ENCODE measurements around the gene LRRN1.

The LRRN1 gene

GRCh38 chr3:3799173-3800079 lies at the start of gene LRRN1:
LRRN1 (plus strand) TSS chr3:3799431; CDS start chr3:3844642, 45,211 bp downstream.
- DNase-seq (ENCODE audit: low read depth in 2 of 2) = peak; percentile 22

GRCh38 chr3:3753416-3753815 lies 45.8 kb upstream of the LRRN1 start:
- no peak for DNase-seq (ENCODE audit: low read depth in 2 of 2)

- DNase-seq (ENCODE audit: low read depth in 2 of 2) = no peak
Observed at GRCh38 chr3:3765661-3766060, 33.6 kb upstream of the LRRN1 start.

GRCh38 chr3:3766140-3766539 lies 33.1 kb upstream of the LRRN1 start:
- no peak for DNase-seq (ENCODE audit: low read depth in 2 of 2)

GRCh38 chr3:3771094-3771493 lies 28.1 kb upstream of the LRRN1 start:
- no peak for DNase-seq (ENCODE audit: low read depth in 2 of 2)

- DNase-seq (ENCODE audit: low read depth in 2 of 2) = no peak
Observed at GRCh38 chr3:3771567-3771966, 27.7 kb upstream of the LRRN1 start.

GRCh38 chr3:3772338-3772737 lies 26.9 kb upstream of the LRRN1 start:
- DNase-seq (ENCODE audit: low read depth in 2 of 2) = no peak

- no peak for DNase-seq (ENCODE audit: low read depth in 2 of 2)
Observed at GRCh38 chr3:3772920-3773319, 26.3 kb upstream of the LRRN1 start.

GRCh38 chr3:3776607-3777006 lies 22.6 kb upstream of the LRRN1 start:
- DNase-seq (ENCODE audit: low read depth in 2 of 2) = no peak

- DNase-seq (ENCODE audit: low read depth in 2 of 2) = no peak
Observed at GRCh38 chr3:3778216-3778615, 21.0 kb upstream of the LRRN1 start.

- DNase-seq (ENCODE audit: low read depth in 2 of 2) = no peak
Observed at GRCh38 chr3:3778641-3779270, 20.5 kb upstream of the LRRN1 start.

- no peak for DNase-seq (ENCODE audit: low read depth in 2 of 2)
Observed at GRCh38 chr3:3782457-3782856, 16.8 kb upstream of the LRRN1 start.

GRCh38 chr3:3783210-3783609 lies 16.0 kb upstream of the LRRN1 start:
- no peak for DNase-seq (ENCODE audit: low read depth in 2 of 2)

- no peak for DNase-seq (ENCODE audit: low read depth in 2 of 2)
Observed at GRCh38 chr3:3783696-3784095, 15.5 kb upstream of the LRRN1 start.

GRCh38 chr3:3792391-3792790 lies 6.8 kb upstream of the LRRN1 start:
- DNase-seq (ENCODE audit: low read depth in 2 of 2) = no peak

GRCh38 chr3:3798631-3799113 lies 559 bp upstream of the LRRN1 start:
- peak; percentile 9 to 10 for DNase-seq (ENCODE audit: low read depth in 2 of 2)

- no peak for DNase-seq (ENCODE audit: low read depth in 2 of 2)
Observed at GRCh38 chr3:3800080-3800455, 837 bp downstream of the LRRN1 start.

- DNase-seq (ENCODE audit: low read depth in 2 of 2) = no peak
Observed at GRCh38 chr3:3800685-3801493, 1.7 kb downstream of the LRRN1 start.

- DNase-seq (ENCODE audit: low read depth in 2 of 2) = no peak
Observed at GRCh38 chr3:3801494-3801841, 2.2 kb downstream of the LRRN1 start.

GRCh38 chr3:3802046-3802445 lies 2.8 kb downstream of the LRRN1 start:
- DNase-seq (ENCODE audit: low read depth in 2 of 2) = no peak

- DNase-seq (ENCODE audit: low read depth in 2 of 2) = no peak
Observed at GRCh38 chr3:3804560-3804959, 5.3 kb downstream of the LRRN1 start.

- no peak for DNase-seq (ENCODE audit: low read depth in 2 of 2)
Observed at GRCh38 chr3:3806092-3806491, 6.9 kb downstream of the LRRN1 start.
